DOHH2 (cell line): ENCODE data around the gene TAS2R7.

Experiments used
- H3F3A ChIP-seq: fragments of 200-600 bp; sonication (generic), shearing (Covaris generic); 2 replicates; pipeline ENCODE4 v1.6.0; 2016; ENCODE audit warnings: antibody characterized with exemption, mild to moderate bottlenecking; ENCODE audit not compliant: control insufficient read depth, insufficient read depth
- H3K27ac ChIP-seq: fragments of 200-600 bp; sonication (generic); 2 replicates; pipeline ENCODE4 v1.5.1; 2014; ENCODE audit warnings: low read depth, mild to moderate bottlenecking, low read length, moderate library complexity
- H3K27me3 ChIP-seq: fragments of 200-600 bp; sonication (generic); 2 replicates; pipeline ENCODE4 v1.6.1; 2014; ENCODE audit warnings: mild to moderate bottlenecking, low read length, mixed read lengths; ENCODE audit not compliant: control insufficient read depth
- H3K36me3 ChIP-seq: fragments of 200-600 bp; sonication (generic); 2 replicates; pipeline ENCODE4 v1.6.1; 2014; ENCODE audit warnings: mild to moderate bottlenecking, low read length, moderate library complexity, mixed read lengths; ENCODE audit not compliant: control insufficient read depth
- H3K4me1 ChIP-seq: fragments of 200-600 bp; sonication (generic); 2 replicates; pipeline ENCODE4 v1.6.1; 2014; ENCODE audit warnings: mild to moderate bottlenecking, low read length, mixed read lengths; ENCODE audit not compliant: control insufficient read depth
- H3K4me2 ChIP-seq: fragments of 200-600 bp; sonication (generic); 2 replicates; pipeline ENCODE4 v1.6.0; 2014; ENCODE audit warnings: mild to moderate bottlenecking, low read length, moderate library complexity
- H3K4me3 ChIP-seq: fragments of 200-600 bp; sonication (generic); 2 replicates; pipeline ENCODE4 v1.5.1; 2014; ENCODE audit warnings: mild to moderate bottlenecking, low read length, mixed read lengths
- H3K79me2 ChIP-seq: fragments of 200-600 bp; sonication (generic); 2 replicates; pipeline ENCODE4 v1.6.1; 2014; ENCODE audit warnings: mild to moderate bottlenecking, low read length, mixed read lengths; ENCODE audit not compliant: control insufficient read depth
- H3K9me2 ChIP-seq: fragments of 200-600 bp; sonication (generic); replicated peaks from 2 replicates; pipeline ENCODE4 v1.6.1; 2014; ENCODE audit warnings: mild to moderate bottlenecking, low read length, mixed read lengths; ENCODE audit not compliant: control insufficient read depth
- H3K9me3 ChIP-seq: fragments of 200-600 bp; sonication (generic); 2 replicates; pipeline ENCODE4 v1.6.1; 2014; ENCODE audit warnings: antibody characterized with exemption, low read length, mixed read lengths; ENCODE audit not compliant: control insufficient read depth, insufficient read depth
- H4K20me1 ChIP-seq: fragments of 200-600 bp; sonication (generic); 2 replicates; pipeline ENCODE4 v1.6.0; 2014; ENCODE audit warnings: low read depth, mild to moderate bottlenecking, antibody characterized with exemption, low read length, moderate library complexity; ENCODE audit not compliant: control insufficient read depth, insufficient read depth
- EZH2phosphoT487 ChIP-seq: fragments of 200-600 bp; sonication (generic); IDR thresholded peaks from 2 replicates; pipeline ENCODE4 v1.6.1; 2017; ENCODE audit warnings: borderline replicate concordance, mild to moderate bottlenecking, antibody characterized with exemption, low read length, moderate library complexity, mixed read lengths
- TF ChIP-seq, protein P1 (sequence below): fragments of 200-600 bp; sonication (generic); IDR thresholded peaks from one replicate; pipeline ENCODE4 v1.5.1; 2014; ENCODE audit warnings: antibody characterized with exemption, mild to moderate bottlenecking, low read depth, low read length; ENCODE audit not compliant: poor library complexity, severe bottlenecking

Gene TAS2R7

DNA sequence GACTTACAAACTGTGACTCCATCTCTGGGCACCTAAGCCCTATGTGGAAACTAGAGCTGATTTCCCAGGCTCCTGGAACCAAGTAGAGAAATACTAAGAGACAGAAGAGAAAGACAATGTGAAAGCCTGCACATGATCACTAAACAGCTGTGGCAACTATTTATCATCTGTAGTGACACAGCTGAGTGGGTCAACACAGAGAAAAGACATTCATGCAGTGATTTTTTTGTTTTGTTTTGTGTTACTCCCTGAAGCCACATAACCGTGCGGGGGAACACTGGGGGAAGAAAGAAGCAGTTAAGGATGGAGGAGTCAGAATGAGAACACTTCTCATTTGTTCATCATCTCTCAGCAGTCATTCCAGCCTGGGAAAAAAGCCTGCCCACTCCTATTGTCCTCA, 45.3 kb upstream of the TAS2R7 start:
- no peaks in the 10 kb centered on the region for H3K36me3 ChIP-seq
- H3K27me3 ChIP-seq, result no peaks in the 10 kb centered on the region
- no peak overlapping the region for H3K4me3 ChIP-seq
- no peaks in the 10 kb centered on the region for H3K9me3 ChIP-seq
- no peaks in the 10 kb centered on the region for H3K4me1 ChIP-seq
- H3K4me2 ChIP-seq, result no peak overlapping the region
- no peaks in the 10 kb centered on the region for H3F3A ChIP-seq
- H3K9me2 ChIP-seq, result no peaks in the 10 kb centered on the region
- no peaks in the 10 kb centered on the region for H4K20me1 ChIP-seq
- no peak overlapping the region for H3K27ac ChIP-seq
- TF ChIP-seq EZH2phosphoT487, result no peak
- TF ChIP-seq, protein P1, sequence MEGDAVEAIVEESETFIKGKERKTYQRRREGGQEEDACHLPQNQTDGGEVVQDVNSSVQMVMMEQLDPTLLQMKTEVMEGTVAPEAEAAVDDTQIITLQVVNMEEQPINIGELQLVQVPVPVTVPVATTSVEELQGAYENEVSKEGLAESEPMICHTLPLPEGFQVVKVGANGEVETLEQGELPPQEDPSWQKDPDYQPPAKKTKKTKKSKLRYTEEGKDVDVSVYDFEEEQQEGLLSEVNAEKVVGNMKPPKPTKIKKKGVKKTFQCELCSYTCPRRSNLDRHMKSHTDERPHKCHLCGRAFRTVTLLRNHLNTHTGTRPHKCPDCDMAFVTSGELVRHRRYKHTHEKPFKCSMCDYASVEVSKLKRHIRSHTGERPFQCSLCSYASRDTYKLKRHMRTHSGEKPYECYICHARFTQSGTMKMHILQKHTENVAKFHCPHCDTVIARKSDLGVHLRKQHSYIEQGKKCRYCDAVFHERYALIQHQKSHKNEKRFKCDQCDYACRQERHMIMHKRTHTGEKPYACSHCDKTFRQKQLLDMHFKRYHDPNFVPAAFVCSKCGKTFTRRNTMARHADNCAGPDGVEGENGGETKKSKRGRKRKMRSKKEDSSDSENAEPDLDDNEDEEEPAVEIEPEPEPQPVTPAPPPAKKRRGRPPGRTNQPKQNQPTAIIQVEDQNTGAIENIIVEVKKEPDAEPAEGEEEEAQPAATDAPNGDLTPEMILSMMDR, result no peak
- no peaks in the 10 kb centered on the region for H3K79me2 ChIP-seq

- Histone ChIP-seq H3K27me3 (no peaks in the 10 kb centered on the region), H3K9me3 (no peaks in the 10 kb centered on the region), H3K4me1 (no peaks in the 10 kb centered on the region), H4K20me1 (no peaks in the 10 kb centered on the region), H3K79me2 (no peaks in the 10 kb centered on the region), H3K27ac (no peak overlapping the region), H3K4me3 (no peak overlapping the region), H3K36me3 (no peaks in the 10 kb centered on the region), H3K9me2 (no peaks in the 10 kb centered on the region), H3F3A (no peaks in the 10 kb centered on the region), H3K4me2 (no peak overlapping the region)
- TF ChIP-seq EZH2phosphoT487, result no peak
Measured at GRCh38 chr12:10842862-10843261, 40.4 kb upstream of the TAS2R7 start.

DNA sequence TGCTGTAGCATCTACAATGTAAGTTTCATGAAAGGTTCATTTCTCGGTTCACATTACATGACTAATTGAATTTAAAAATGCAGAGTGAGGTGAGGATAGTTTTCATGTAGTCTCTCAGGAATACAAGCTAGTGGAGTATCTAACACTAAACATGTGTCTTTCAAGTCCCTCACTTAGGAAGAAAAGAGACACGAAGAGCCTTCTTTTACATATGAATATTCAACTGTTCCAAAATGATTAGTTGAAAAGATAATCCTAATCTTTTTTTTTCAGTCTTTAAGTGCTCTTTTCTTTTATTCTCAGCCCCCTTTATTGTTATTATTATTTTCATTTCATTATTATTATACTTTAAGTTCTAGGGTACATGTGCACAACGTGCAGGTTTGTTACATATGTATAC, 36.0 kb upstream of the TAS2R7 start:
- H3K9me3 ChIP-seq, result no peaks in the 10 kb centered on the region
- H3K79me2 ChIP-seq, result no peaks in the 10 kb centered on the region
- TF ChIP-seq EZH2phosphoT487, result no peak
- TF ChIP-seq, protein P1, result no peak
- no peaks in the 10 kb centered on the region for H3K36me3 ChIP-seq
- H3K27me3 ChIP-seq, result no peaks in the 10 kb centered on the region
- H3K4me3 ChIP-seq, result no peak overlapping the region
- H3K9me2 ChIP-seq, result no peaks in the 10 kb centered on the region
- no peak overlapping the region for H3K4me2 ChIP-seq
- H3K4me1 ChIP-seq, result no peaks in the 10 kb centered on the region
- no peak overlapping the region for H3K27ac ChIP-seq
- no peaks in the 10 kb centered on the region for H3F3A ChIP-seq
- H4K20me1 ChIP-seq, result no peaks in the 10 kb centered on the region

- no peak overlapping the region for H3K4me2 ChIP-seq
- no peak for TF ChIP-seq EZH2phosphoT487
- TF ChIP-seq, protein P1, result no peak
- no peaks in the 10 kb centered on the region for H4K20me1 ChIP-seq
- H3K27me3 ChIP-seq, result no peaks in the 10 kb centered on the region
- H3K79me2 ChIP-seq, result no peaks in the 10 kb centered on the region
- no peak overlapping the region for H3K27ac ChIP-seq
- H3F3A ChIP-seq, result no peaks in the 10 kb centered on the region
- no peaks in the 10 kb centered on the region for H3K9me3 ChIP-seq
- H3K4me3 ChIP-seq, result no peak overlapping the region
- no peaks in the 10 kb centered on the region for H3K9me2 ChIP-seq
- no peaks in the 10 kb centered on the region for H3K36me3 ChIP-seq
- no peaks in the 10 kb centered on the region for H3K4me1 ChIP-seq
Measured at GRCh38 chr12:10829994-10830393, 27.6 kb upstream of the TAS2R7 start.
